Stimulated activated CD4-positive, alpha-beta T cell treated with anti-CD3 and anti-CD28 coated beads, Interleukin-4, amount 100 ng/mL, for 4 hours (primary cell): ENCODE data around the gene LIAS.
A peak's percentile ranks its signal among the peaks of the same experiment; 100 is the strongest.
"Not testable (repeated sequence)": the region's sequence is repeated elsewhere in the genome, so short reads cannot be mapped to it uniquely, and the experiment has no call there.

Experiments used
- DNase-seq, 2 experiments: peaks; one replicate each; pipeline ENCODE4 v3.0.0-alpha.2; 2020

Gene LIAS

DNA sequence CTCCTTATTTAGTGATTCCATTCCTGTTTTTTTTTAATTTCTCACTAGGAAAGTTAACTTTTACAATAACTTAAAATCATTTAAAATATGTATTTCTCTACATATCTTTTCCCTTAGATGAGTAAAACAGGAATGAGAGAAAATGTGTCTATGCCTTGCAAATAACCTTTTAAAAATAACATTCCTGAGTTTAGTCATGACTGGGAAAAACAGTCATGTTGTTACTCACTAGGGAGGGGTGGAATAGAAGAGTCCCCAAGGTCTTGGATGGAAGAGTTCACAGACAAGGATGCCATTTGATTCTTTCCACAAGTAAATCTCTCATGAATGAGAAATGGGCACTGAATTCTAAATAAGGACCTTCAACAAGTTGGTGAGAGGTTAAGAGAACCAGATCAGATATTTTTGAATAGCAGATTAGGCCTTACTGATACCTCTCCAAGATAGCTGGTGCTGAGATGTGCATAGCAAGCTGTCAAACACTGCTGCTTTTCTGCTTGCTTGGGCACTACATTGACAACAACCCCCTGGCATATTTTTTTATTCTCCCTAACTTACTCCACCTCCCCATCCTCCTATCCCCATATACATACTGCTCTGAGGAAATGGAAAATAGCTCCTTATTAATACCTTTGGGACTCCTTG, 43.3 kb downstream of the LIAS start:
- no peak for DNase-seq

DNA sequence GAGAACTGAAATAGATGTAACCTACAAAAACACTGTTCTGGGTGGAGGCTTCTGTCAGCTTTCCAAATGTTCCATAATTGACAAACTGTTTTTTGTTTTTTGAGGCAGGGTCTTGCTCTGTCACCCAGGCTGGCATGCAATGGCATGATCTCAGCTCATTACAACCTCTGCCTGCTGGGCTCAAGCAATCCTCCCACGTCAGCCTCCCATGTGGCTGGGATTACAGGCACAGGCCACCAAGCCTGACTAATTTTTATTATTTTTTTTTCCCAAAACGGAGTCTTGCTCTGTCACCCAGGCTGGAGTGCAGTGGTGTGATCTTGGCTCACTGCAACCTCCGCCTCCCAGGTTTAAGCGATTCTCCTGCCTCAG, 43.8 kb downstream of the LIAS start:
- not testable (repeated sequence) for DNase-seq

DNA sequence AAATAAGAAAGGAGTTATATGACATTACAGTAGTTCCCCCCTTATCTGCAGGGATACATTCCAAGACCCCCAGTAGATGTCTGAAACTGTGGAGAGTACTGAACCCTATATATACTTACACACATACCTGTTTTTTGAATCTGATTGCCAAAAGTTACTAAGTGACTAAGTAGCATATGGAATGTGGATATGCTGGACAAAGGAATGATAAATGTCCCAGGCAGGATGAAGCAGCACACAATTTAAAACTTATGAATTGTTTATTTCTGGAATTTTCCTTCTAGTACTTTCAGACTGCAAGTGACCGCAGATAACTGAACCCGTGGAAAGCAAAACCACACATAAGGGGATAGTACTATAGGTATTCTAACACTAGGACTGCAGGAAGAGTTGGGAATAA, 45.7 kb downstream of the LIAS start:
- DNase-seq: no peak

DNA sequence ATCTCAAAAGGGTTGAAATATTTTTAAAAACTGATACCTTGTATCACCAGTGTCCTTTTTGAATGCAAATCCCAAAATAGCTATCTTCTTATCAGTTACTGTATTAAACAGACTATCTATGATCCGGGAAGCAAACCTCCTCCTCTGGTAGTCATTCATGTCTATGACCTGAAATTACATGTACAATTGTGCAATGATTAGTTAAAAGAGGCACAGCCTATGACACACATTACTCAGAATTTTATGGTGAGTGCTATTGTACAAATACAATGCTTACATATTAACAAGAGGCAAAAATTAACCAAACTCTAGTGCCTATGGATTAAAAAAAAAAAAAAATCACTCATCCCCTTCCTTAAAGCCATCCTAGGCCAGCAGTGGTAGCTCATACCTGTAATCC, 46.7 kb downstream of the LIAS start:
- DNase-seq: no peak

DNA sequence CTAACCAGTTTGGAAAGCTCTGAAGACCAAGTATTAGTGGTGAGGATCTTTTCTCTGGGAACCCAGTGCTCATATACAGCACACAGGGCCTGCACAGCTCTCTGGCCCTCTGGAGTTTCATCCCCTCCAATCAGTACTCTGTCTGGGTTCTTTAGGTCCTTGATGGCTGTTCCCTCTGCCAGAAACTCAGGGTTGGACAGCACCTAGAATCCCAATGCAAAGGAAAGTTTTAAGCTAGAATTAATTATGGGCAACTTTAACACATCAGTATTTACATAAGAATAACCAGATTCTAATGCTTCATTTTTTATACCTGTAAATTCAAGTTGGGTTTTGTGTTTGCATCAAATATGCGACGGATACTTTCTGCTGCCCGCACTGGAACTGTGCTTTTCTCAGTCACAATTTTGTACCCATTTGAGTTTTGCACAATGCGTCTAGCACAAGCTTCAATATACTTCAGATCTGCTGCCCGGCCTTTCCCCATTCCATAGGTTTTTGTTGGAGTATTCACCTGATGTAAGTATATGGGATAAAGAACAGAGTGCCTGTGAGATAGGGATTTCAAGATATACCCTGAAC, 51.6 kb downstream of the LIAS start:
- DNase-seq: no peak

DNA sequence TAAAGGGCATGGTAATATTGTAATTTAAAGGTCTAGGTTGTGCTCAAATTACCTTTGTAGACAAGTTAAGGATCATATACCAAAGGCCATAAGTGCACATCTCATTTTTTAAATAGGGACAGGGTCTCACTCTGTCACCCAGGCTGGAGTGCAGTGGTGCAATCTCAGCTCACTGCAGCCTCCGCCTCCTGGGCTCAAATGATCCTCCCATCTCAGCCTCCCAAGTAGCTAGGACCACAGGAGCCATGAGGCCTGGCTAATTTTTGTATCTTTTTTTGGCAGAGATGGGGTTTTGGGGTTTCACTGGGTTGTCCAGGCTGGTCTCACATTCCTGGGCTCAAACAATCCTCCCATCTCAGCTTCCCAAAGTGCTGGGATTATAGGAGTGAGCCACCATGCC, 55.4 kb downstream of the LIAS start:
- not testable (repeated sequence) for DNase-seq

DNA sequence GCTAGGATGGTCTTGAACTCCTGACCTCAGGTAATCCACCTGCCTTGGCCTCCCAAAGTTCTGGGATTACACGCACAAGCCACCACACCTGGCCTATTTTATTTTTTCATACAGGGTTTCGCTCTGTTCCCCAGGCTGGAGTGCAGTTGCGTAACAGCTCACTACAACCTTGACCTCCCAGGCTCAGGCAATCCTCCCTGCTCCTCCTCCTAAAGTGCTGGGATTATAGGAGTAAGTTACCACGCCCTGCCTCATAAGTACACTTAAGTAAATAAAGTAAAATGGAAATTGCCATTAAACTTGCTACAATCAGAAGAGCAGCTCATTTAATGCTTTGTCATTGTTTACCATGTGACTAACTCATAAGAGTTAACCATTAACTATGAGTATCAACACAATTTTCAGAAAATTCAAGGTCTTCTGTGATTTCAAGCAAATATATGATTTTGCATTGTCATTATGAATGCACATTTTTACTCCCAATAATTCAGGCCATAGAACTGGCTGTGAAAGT, 56.1 kb downstream of the LIAS start:
- DNase-seq: no peak

DNA sequence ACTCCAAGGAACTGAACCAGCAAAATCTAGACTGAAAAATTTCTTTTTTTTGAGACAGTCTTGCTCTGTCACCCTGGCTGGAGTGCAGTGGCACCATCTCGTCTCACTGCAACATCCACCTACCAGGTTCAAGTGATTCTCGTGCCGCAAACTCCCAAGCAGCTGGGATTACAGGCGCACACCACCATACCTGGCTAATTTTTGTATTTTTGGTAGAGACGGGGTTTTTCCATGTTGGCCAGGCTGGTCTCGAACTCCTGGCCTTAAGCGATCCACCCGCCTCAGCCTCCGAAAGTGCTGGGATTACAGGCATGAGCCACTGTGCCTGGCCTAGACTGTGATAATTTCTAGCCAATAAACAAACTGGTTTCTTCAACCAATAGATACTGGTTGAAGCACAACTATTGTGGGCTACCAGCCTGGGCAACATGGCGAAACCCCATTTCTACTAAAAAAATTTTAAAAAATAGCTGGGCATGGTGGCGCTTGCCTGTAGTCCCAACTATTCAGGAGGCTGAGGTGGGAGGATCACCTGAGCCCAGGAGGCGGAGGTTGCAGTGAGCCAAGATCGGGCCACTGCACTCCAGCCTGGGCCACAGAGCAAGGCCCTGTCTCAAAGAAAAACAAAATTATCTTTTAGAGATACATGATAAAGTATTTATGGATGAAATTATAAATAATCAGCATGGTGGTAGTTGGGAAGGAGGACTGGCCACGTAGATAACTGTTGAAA, 57.0 kb downstream of the LIAS start:
- DNase-seq: not testable (repeated sequence)

DNA sequence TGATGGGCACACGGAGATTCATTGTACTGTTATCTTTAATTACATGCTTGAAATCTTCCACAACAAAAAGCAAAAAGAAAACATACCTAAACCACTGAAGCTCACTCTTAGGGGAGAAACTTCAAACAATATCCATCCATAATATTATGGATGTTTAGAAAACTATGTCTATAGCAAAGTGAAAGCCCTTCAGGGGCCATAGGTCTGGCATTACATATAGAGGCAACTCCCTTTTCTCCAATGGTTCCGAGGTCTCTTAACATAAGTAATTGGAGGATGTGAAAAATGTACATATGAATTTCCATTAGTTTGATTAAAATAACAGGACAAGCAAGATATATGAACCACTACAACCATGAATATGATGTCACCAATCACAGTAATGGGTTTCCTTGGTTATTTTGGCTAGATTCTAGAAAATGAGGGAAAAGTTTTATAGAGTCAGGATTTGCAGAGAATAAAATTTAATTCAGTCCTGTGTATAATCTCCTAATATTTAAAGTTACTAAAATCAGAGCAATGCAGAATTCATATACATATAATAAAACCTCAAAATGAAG, 57.6 kb downstream of the LIAS start:
- DNase-seq: no peak

DNA sequence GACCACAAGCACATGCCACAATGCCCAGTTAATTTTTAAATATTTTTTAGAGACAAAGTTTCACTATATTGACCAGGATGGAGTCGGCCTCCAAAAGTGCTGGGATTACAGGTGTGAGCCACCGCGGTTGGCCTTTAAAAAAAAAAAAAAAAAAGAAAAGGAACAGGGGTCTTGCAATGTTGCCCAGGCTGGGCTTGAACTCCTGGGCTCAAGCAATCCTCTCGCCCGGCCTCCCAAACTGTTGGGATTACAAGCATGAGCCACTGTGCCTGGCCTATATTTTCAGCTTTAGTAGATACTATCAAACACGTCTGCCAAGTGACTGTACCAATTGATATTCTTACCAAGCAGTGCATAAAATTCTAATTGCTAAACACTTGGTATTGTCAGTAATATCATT, 59.6 kb downstream of the LIAS start:
- DNase-seq: no peak

DNA sequence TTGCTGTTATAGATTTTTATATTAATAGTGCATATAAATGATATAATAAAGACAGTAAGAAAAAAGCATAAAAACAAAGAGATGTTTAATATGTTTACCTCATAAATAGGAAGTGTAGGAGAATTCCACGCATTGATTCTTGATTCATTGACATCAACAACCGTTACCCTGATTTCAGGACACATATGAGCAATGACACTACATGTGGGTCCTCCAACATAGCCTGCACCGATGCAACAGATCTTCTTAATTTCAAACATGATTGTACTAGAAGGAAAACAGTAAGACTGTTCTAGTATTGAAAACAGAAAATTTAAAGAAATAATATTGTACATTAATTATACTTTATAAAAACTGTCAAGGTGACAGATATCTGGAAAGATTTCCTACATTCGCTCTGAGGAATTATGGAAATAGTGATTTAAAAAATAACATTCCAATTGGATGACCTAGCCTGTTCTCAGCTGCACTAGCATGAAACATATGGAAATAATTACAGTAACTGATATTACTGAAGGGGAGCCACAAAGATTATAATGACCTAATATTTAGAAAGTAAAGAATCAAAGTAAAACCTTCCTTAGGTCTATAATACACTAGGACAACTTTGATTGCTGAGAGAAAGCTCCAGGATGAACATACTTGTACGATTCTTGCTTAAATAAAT, 62.5 kb downstream of the LIAS start:
- no peak for DNase-seq

DNA sequence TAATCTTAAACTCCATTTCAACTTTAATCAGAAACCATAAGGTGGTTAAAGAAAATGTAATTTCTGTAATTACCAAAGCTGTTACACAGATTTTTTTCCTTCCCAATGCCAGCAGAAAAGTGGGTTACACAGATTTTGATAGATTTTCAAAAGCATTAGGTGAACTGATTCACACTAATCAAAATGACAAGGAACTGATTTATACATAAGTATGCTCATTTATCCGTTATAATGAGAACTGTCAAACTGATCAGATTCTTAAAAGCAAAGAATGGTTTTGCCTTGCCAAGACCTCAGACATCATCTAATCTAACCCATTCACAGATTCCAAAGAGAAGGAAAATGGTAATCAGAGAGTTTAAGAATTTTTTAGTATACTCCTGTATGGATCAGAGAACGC, 63.2 kb downstream of the LIAS start:
- no peak for DNase-seq

DNA sequence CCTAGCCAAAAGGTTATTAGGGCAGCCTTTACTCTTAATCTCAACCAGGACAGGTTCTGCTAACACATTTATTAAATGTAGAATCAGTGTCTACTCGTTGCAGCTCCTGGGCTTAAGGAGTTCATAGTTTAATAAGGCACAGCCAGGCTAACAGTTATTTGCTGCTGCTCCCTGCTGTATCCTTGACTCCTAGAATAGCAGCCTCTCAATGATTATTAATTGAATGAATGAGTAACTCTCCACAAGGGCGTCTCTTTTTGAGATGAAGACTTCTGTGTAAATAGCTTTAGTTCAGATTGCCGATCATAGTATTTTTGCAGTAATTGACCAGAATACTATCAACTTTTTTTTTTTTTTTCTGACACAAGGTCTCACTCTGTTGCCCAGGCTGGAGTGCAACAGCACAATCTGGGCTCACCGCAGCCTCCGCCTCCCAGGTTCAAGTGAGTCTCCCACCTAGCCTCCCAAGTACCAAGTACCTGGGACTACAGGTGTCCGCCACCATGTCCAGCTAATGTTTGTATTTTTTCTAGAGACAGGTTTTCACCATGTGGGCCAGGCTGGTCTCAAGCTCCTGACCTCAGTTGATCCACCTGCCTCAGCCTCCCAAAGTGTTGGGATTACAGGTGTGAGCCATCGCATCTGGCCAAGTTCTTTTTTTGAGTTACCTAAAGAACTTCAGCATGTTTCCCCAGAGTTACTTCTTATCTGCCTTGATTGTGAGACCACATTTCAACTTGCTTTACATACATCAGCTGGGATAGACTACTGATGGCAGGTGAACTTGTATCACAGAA, 65.5 kb downstream of the LIAS start:
- DNase-seq: no peak

DNA sequence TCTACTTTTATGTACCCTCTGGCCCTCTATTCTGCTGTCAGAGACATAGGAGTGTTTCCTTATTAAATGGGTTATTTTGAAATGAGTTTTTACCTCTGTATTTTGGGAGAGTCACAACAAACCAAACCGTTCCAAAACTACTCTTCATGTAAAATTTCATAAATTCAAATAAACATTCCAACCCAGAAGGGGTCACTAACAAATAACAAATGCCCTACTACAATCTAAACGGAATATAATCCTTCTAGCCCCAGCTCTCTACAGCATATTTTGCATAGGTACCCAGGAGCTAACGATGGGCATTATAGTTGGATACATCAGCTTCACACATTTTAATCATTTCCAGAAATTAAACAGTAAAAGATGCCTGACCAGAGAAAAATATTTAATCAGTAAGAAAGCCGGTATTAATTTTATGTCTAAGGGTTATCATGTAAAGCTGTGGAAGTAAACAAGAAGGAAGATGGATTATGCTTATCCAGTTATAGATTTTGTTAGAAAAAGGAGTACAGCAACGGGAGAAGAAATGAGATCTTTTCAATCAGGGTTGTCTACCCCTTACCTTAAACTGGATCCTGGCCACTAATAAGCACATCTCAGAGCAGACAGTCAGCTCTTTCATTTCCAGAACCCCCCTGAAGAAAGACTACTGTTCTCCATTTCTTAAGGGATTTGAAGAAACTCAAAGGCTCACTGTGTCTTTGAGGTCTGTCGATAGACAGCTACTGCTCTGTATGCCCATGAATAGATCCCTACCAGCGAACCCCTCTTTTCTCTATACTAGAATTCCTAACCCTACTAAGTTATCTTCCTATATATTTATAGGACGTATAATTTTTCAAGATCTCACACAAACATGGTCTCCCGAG, 67.2 kb downstream of the LIAS start:
- no peak for DNase-seq

DNA sequence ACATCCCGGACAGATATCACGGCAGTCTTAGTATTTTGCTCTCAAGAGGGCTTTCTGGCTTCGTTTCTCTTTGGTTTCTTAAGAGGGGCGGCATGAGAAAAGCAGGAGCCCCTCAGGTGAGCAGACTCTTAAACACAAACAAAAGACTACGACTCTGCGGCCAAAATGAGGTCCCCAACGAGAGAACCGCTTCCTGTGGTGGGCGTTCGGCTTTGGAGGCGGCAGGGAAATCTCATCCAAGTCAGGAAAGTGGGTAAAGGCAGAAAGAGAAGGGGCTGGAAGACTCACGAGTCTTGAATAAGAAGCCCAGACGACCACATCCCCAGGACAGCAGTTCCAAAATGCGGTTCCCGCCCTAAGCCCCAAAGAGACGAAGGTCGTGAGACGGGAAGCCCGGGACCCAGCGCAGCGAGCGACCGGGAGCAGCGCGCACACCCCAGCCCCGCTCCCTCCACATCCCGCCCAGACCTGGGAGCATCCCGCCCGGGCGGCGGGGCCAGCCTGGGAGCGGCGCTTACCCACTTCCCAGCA, 68.0 kb downstream of the LIAS start:
- DNase-seq: peak; percentile 8 to 19

DNA sequence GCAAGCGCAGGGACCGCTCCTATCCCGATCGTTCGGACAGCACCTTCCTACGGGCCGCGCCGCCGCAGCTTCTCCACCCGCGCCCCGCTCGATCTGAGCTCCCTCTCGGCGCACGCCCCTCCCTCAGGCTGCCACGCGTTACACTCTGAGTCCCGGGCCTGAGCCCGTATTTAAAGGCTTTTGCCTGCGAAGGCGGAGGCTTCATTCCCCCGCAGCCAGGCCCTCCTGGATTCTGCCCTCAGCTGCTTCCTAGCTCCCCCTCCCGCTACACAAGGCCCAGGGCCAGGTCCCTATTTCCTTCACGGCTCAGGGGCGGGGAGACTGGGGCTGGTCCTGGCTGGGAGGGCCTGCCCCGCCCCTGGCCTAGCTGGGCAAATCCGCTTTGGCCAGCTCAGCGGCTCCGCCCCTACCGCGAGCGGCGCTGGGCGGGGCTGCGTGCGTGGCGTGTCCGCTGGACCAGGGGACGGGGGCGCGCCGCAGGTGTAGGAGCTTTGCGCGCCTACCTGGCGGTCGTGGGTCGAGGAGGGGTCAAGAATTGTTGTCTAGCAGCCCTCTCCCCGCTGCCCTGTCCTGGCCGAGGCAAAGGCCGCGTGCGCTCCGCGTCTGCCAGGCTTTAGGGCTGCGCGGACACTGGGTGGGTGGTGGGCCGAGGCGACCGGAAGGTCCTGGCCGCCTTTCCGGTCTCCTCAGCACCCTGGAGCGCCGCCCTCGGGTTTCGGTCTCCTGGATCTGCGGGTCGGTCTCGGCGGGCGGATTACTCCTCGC, 68.6 kb downstream of the LIAS start, which contains the start of gene UGDH:
Gene UGDH, minus strand, starts transcription at position 144 of the 765 bp plus-strand sequence. CDS start 5,927 bp downstream, outside the sequence.
- peak; percentile 89 to 92 for DNase-seq

DNA sequence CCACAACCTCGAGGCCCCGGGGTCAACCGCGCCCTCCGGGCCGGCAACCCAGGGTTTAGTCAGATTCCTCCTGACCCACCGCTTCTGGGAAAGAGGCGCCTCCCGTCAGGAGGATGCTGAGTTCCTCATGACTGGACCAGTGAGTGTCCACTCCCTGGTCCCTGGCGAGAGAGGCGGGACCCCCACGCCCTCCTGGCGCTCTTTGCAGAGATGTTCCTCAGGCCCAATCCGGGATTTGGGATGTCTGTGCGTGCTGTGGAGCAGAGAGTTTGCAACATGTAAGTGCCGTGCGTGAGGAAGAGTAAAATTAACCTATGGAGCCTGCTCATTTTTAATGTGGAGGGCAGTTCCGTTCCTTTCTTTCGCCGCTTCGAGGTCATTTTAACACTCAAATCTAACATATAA, 69.2 kb downstream of the LIAS start:
- DNase-seq: no peak
